K562 (cell line): ENCODE data around the gene EPGN.

Source experiments
- BHLHE40 ChIP-seq: IDR thresholded peaks from 2 replicates; pipeline ENCODE4 v1.6.1; 2011; ENCODE audit warnings: low read length, improper control_type of control experiment
- BMI1 ChIP-seq: fragments of 150-350 bp; IDR thresholded peaks from 2 replicates; pipeline ENCODE4 v1.6.1; 2014; ENCODE audit warnings: low read length
- CHAMP1 ChIP-seq: fragments of 450-650 bp; IDR thresholded peaks from 2 replicates; pipeline ENCODE4 v1.6.1; 2016; ENCODE audit warnings: mild to moderate bottlenecking
- CHD2 ChIP-seq: IDR thresholded peaks from 2 replicates; pipeline ENCODE4 v1.6.1; 2011; ENCODE audit warnings: low read depth, low read length
- CTCF ChIP-seq, 3 experiments: IDR thresholded peaks in 2 of 3; conservative IDR thresholded peaks in 1 of 3; 2 replicates each; pipeline ENCODE4 v1.5.1; 2011 to 2012; ENCODE audit warnings: low read length in 3 of 3, mild to moderate bottlenecking in 3 of 3, control low read depth in 2 of 3, improper control_type of control experiment in 1 of 3, inconsistent platforms in 1 of 3, low read depth in 1 of 3, mixed read lengths in 1 of 3, moderate library complexity in 1 of 3; ENCODE audit not compliant: insufficient read depth in 2 of 3
- IRF2 ChIP-seq: sonication (generic); formaldehyde crosslinking; IDR thresholded peaks from 2 replicates; pipeline ENCODE4 v1.8.1; 2022; ENCODE audit warnings: mild to moderate bottlenecking, missing genetic modification reagents
- REST ChIP-seq, 2 experiments: fragments of 450-650 bp; formaldehyde crosslinking in 1 of 2; IDR thresholded peaks; 2 replicates each; pipeline versions ENCODE4 v1.4.0 to v1.6.1; 2014 to 2020; ENCODE audit warnings: mild to moderate bottlenecking in 2 of 2, borderline replicate concordance in 1 of 2, low read depth in 1 of 2
- SP2 ChIP-seq: IDR thresholded peaks from 2 replicates; pipeline ENCODE4 v1.6.1; 2011; ENCODE audit warnings: mild to moderate bottlenecking, low read depth, low read length, moderate library complexity; ENCODE audit not compliant: poor library complexity, severe bottlenecking; ENCODE audit errors: extremely low read depth
- TAF1 ChIP-seq: IDR thresholded peaks from 2 replicates; pipeline ENCODE4 v1.6.1; 2011; ENCODE audit warnings: mild to moderate bottlenecking, low read length, moderate library complexity; ENCODE audit not compliant: insufficient read depth, control insufficient read depth, severe bottlenecking; ENCODE audit errors: extremely low read depth
- YBX1 ChIP-seq: fragments of 450-650 bp; IDR thresholded peaks from 2 replicates; pipeline ENCODE4 v1.7.1; 2016; ENCODE audit warnings: mild to moderate bottlenecking
- ZC3H11A ChIP-seq: IDR thresholded peaks from 2 replicates; pipeline ENCODE4 v1.6.1; 2012; ENCODE audit warnings: low read depth, low read length, improper control_type of control experiment
- TF ChIP-seq, protein P1 (sequence below): fragments of 250-450 bp; sonication (Bioruptor Pico); IDR thresholded peaks from 2 replicates; pipeline ENCODE4 v1.5.0; 2022; ENCODE audit warnings: mild to moderate bottlenecking
- TF ChIP-seq, protein P2 (sequence below): sonication (generic); formaldehyde crosslinking; IDR thresholded peaks from 2 replicates; pipeline ENCODE4 v1.8.0; 2022; ENCODE audit warnings: mild to moderate bottlenecking, missing genetic modification reagents

- TF ChIP-seq BMI1 = no peak
- TF ChIP-seq, protein P1, sequence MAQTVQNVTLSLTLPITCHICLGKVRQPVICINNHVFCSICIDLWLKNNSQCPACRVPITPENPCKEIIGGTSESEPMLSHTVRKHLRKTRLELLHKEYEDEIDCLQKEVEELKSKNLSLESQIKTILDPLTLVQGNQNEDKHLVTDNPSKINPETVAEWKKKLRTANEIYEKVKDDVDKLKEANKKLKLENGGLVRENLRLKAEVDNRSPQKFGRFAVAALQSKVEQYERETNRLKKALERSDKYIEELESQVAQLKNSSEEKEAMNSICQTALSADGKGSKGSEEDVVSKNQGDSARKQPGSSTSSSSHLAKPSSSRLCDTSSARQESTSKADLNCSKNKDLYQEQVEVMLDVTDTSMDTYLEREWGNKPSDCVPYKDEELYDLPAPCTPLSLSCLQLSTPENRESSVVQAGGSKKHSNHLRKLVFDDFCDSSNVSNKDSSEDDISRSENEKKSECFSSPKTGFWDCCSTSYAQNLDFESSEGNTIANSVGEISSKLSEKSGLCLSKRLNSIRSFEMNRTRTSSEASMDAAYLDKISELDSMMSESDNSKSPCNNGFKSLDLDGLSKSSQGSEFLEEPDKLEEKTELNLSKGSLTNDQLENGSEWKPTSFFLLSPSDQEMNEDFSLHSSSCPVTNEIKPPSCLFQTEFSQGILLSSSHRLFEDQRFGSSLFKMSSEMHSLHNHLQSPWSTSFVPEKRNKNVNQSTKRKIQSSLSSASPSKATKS = no peak
- no peak for TF ChIP-seq BHLHE40
- TF ChIP-seq CHAMP1 = no peak
- no peak for TF ChIP-seq CHD2
- TF ChIP-seq CTCF (IDR thresholded peaks at IDR 0.05 in 2 of 3, conservative IDR thresholded peaks at IDR 0.05 in 1 of 3; ENCODE audit: insufficient read depth in 2 of 3, low read depth in 1 of 3, low read length in 3 of 3) = no peak
- no peak for TF ChIP-seq TAF1
- no peak for TF ChIP-seq IRF2
- TF ChIP-seq, protein P2, sequence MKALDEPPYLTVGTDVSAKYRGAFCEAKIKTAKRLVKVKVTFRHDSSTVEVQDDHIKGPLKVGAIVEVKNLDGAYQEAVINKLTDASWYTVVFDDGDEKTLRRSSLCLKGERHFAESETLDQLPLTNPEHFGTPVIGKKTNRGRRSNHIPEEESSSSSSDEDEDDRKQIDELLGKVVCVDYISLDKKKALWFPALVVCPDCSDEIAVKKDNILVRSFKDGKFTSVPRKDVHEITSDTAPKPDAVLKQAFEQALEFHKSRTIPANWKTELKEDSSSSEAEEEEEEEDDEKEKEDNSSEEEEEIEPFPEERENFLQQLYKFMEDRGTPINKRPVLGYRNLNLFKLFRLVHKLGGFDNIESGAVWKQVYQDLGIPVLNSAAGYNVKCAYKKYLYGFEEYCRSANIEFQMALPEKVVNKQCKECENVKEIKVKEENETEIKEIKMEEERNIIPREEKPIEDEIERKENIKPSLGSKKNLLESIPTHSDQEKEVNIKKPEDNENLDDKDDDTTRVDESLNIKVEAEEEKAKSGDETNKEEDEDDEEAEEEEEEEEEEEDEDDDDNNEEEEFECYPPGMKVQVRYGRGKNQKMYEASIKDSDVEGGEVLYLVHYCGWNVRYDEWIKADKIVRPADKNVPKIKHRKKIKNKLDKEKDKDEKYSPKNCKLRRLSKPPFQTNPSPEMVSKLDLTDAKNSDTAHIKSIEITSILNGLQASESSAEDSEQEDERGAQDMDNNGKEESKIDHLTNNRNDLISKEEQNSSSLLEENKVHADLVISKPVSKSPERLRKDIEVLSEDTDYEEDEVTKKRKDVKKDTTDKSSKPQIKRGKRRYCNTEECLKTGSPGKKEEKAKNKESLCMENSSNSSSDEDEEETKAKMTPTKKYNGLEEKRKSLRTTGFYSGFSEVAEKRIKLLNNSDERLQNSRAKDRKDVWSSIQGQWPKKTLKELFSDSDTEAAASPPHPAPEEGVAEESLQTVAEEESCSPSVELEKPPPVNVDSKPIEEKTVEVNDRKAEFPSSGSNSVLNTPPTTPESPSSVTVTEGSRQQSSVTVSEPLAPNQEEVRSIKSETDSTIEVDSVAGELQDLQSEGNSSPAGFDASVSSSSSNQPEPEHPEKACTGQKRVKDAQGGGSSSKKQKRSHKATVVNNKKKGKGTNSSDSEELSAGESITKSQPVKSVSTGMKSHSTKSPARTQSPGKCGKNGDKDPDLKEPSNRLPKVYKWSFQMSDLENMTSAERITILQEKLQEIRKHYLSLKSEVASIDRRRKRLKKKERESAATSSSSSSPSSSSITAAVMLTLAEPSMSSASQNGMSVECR (CRISPR knock-in tag) = no peak
- no peak for TF ChIP-seq SP2
- no peak for TF ChIP-seq REST (IDR thresholded peaks at IDR 0.05; ENCODE audit: borderline replicate concordance)
- TF ChIP-seq REST (CRISPR knock-in tag; IDR thresholded peaks at IDR 0.05; ENCODE audit: low read depth) = no peak
- no peak for TF ChIP-seq YBX1
- TF ChIP-seq ZC3H11A = no peak
These were observed 45.7 kb upstream of the EPGN start for GRCh38 chr4:74262522-74262921.
